Right lung (tissue), 5 donors: ENCODE results near the gene PAXIP1. TPM values are rescaled to one million over a fixed set of nuclear protein-coding genes. Genes with fewer than 3 reads are reported as not detected.
"Not testable (repeated sequence)": the region's sequence is repeated elsewhere in the genome, so short reads cannot be mapped to it uniquely, and the experiment has no call there.

Experiments used
- DNase-seq, 2 donors: peaks; one replicate each; pipeline ENCODE4 v3.0.0-alpha.2; 2013
- polyA plus RNA-seq, 5 donors: library from polyadenylated mRNA; unstranded; fragments of 120-200 nt; gene quantifications; one replicate each; pipeline versions ENCODE4 v1.2.1 to v1.2.3, GENCODE V29; 2013; ENCODE audit warnings: inconsistent platforms in 1 of 5, low replicate concordance in 1 of 5; ENCODE audit not compliant: insufficient read length in 5 of 5, insufficient read depth in 1 of 5

PAXIP1 gene
- polyA plus RNA-seq, 5 donors: 15.4 to 24.4 (median 21.7) TPM

GRCh38 chr7:154943906-154944305, 59.0 kb downstream of the PAXIP1 start:
- no peak for DNase-seq

GRCh38 chr7:154942691-154943090, 60.2 kb downstream of the PAXIP1 start:
- no peak for DNase-seq

GRCh38 chr7:154937837-154938236, 65.1 kb downstream of the PAXIP1 start:
- no peak for DNase-seq

- not testable (repeated sequence) for DNase-seq
Measured at GRCh38 chr7:154934353-154934952, 68.5 kb downstream of the PAXIP1 start.

- DNase-seq: no peak
Measured at GRCh38 chr7:154931906-154932305, 71.0 kb downstream of the PAXIP1 start.

- DNase-seq: peak in 1 of 2 donors; percentile 9
Measured at GRCh38 chr7:154929006-154929726, 73.8 kb downstream of the PAXIP1 start.

GRCh38 chr7:154928136-154929005, 74.6 kb downstream of the PAXIP1 start:
- DNase-seq: peak; percentile 88 to 95

- peak; percentile 67 to 80 for DNase-seq
Measured at GRCh38 chr7:154927624-154928125, 75.2 kb downstream of the PAXIP1 start.

GRCh38 chr7:154922472-154922871, 80.5 kb downstream of the PAXIP1 start:
- DNase-seq: not testable (repeated sequence)

- no peak for DNase-seq
Measured at GRCh38 chr7:154919344-154920225, 83.3 kb downstream of the PAXIP1 start.

- no peak for DNase-seq
Measured at GRCh38 chr7:154918741-154919140, 84.2 kb downstream of the PAXIP1 start.

GRCh38 chr7:154918266-154918665, 84.7 kb downstream of the PAXIP1 start:
- DNase-seq: no peak

- no peak for DNase-seq
Measured at GRCh38 chr7:154917808-154918160, 85.1 kb downstream of the PAXIP1 start.

- DNase-seq: no peak
Measured at GRCh38 chr7:154916856-154917807, 85.8 kb downstream of the PAXIP1 start.

- DNase-seq: no peak
Measured at GRCh38 chr7:154916381-154916780, 86.5 kb downstream of the PAXIP1 start.

GRCh38 chr7:154915600-154915999, 87.3 kb downstream of the PAXIP1 start:
- no peak for DNase-seq

GRCh38 chr7:154914996-154915380, 87.9 kb downstream of the PAXIP1 start:
- DNase-seq: no peak

GRCh38 chr7:154914308-154914995, 88.5 kb downstream of the PAXIP1 start:
- DNase-seq: no peak

- DNase-seq: peak; percentile 63 to 73
Measured at GRCh38 chr7:154913638-154914307, 89.2 kb downstream of the PAXIP1 start.
